ENCODE data around the gene NPR2. TPM values are rescaled to one million over a fixed set of nuclear protein-coding genes. Genes with fewer than 3 reads are reported as not detected.

Gene NPR2
- polyA plus RNA-seq, 1 of the 3 experiments (the other 2 are of a cell fraction): 13.5 TPM

DNA sequence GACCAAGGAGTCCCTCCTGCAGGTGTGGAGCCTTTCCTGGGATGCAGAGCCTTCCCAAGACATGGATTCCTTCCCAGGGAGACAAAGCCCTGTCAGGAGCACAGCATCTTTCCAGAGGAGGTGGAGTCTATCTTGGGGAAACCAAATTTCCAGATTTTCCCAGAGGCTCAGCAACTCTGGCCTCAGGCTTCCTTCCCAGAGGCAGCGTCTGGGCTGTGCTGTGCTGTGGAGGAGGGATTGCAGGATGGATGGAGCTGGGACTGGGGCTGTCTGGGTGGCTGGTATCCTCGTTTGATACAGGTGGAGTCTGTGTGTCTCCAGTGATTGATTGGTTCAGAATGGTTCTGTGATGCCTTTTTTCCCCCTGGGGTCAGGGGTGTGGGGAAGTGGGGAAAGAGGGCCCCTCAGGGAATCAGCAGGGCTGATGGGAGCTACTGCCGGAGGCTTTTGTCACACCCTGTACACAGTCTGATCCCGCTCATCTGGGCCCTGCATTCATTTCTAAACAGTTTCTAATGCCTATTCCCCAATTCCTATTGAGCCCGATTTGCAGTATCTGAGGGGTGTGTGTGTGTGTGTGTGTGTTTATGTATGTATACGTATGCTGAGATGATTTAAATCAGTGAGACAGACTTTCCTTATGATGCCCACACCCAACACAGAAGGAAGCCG is 62.8 kb downstream of the NPR2 start (continued):
- TF ChIP-seq, protein P1, sequence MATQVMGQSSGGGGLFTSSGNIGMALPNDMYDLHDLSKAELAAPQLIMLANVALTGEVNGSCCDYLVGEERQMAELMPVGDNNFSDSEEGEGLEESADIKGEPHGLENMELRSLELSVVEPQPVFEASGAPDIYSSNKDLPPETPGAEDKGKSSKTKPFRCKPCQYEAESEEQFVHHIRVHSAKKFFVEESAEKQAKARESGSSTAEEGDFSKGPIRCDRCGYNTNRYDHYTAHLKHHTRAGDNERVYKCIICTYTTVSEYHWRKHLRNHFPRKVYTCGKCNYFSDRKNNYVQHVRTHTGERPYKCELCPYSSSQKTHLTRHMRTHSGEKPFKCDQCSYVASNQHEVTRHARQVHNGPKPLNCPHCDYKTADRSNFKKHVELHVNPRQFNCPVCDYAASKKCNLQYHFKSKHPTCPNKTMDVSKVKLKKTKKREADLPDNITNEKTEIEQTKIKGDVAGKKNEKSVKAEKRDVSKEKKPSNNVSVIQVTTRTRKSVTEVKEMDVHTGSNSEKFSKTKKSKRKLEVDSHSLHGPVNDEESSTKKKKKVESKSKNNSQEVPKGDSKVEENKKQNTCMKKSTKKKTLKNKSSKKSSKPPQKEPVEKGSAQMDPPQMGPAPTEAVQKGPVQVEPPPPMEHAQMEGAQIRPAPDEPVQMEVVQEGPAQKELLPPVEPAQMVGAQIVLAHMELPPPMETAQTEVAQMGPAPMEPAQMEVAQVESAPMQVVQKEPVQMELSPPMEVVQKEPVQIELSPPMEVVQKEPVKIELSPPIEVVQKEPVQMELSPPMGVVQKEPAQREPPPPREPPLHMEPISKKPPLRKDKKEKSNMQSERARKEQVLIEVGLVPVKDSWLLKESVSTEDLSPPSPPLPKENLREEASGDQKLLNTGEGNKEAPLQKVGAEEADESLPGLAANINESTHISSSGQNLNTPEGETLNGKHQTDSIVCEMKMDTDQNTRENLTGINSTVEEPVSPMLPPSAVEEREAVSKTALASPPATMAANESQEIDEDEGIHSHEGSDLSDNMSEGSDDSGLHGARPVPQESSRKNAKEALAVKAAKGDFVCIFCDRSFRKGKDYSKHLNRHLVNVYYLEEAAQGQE (IDR thresholded peaks at IDR 0.05; ENCODE audit: low read depth, low read length): no peak
- no peak for TF ChIP-seq NFIC (IDR thresholded peaks at IDR 0.05; ENCODE audit: borderline replicate concordance)
- TF ChIP-seq, protein P2, sequence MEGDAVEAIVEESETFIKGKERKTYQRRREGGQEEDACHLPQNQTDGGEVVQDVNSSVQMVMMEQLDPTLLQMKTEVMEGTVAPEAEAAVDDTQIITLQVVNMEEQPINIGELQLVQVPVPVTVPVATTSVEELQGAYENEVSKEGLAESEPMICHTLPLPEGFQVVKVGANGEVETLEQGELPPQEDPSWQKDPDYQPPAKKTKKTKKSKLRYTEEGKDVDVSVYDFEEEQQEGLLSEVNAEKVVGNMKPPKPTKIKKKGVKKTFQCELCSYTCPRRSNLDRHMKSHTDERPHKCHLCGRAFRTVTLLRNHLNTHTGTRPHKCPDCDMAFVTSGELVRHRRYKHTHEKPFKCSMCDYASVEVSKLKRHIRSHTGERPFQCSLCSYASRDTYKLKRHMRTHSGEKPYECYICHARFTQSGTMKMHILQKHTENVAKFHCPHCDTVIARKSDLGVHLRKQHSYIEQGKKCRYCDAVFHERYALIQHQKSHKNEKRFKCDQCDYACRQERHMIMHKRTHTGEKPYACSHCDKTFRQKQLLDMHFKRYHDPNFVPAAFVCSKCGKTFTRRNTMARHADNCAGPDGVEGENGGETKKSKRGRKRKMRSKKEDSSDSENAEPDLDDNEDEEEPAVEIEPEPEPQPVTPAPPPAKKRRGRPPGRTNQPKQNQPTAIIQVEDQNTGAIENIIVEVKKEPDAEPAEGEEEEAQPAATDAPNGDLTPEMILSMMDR (IDR thresholded peaks at IDR 0.05): no peak

DNA sequence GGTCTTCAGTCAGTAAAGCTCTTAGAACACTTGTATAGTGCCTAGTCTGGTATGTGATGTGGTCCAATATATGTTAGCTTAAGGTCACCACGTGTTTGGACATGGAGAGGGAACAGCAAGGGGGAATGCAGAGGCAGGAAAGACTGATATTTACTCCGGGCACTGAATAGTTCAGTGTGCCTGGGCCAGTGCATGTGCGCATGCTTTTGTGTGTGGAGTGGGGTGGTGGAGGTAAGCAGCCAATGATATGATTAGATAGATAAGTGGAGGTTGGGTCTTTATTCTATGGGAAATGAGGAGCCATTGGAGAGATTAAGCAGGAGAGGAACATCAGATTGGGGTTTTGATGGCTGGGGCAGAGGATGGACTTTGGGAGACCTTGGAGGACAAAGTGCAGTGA is 64.8 kb downstream of the NPR2 start:
- ChIA-PET POLR2A (no interaction called here), CTCF (interaction anchor here (2.5 to 3.6 kb wide), 2 partner anchors 26 to 67 kb away, joined by 10 to 17 read pairs; no protein-coding TSS in a partner anchor)
- H2AFZ ChIP-seq (ENCODE audit: low read depth): no peak overlapping the region
- H3K9ac ChIP-seq: no peak overlapping the region
- no peaks in the 10 kb centered on the region for H3F3A ChIP-seq (replicated peaks; ENCODE audit: insufficient read depth)
- H3K36me3 ChIP-seq (replicated peaks in 1 of 2; ENCODE audit: control insufficient read depth in 1 of 2, insufficient read depth in 2 of 2, low read length in 1 of 2): no peaks in the 10 kb centered on the region
- H3K27me3 ChIP-seq (ENCODE audit: insufficient read depth): no peaks in the 10 kb centered on the region
- 55% methylated on average over 3 of the region's 3 CpGs for WGBS (ENCODE audit: low lambda C conversion rate)
- H3K4me3 ChIP-seq (ENCODE audit: low read depth in 2 of 2, low read length in 1 of 2): no peak overlapping the region
- H3K27ac ChIP-seq (ENCODE audit: low read depth in 2 of 2, low read length in 1 of 2): no peak overlapping the region
- H3K4me2 ChIP-seq: no peak overlapping the region
- H3K9me2 ChIP-seq: no peaks in the 10 kb centered on the region
- no peaks in the 10 kb centered on the region for H3K79me2 ChIP-seq (ENCODE audit: insufficient read depth)
- H4K20me1 ChIP-seq (ENCODE audit: insufficient read depth): no peaks in the 10 kb centered on the region
- H3K9me3 ChIP-seq: no peaks in the 10 kb centered on the region
- DNase-seq: no peak
- TF ChIP-seq NFIC (IDR thresholded peaks at IDR 0.05; ENCODE audit: borderline replicate concordance): no peak
- peaks cover 0 to 9% of the 10 kb centered on the region in 2 experiments; a peak in 1 of 4 replicates for H3K4me1 ChIP-seq (ENCODE audit: control insufficient read depth in 1 of 2, insufficient read depth in 2 of 2, low read depth in 1 of 2, low read length in 1 of 2)

DNA sequence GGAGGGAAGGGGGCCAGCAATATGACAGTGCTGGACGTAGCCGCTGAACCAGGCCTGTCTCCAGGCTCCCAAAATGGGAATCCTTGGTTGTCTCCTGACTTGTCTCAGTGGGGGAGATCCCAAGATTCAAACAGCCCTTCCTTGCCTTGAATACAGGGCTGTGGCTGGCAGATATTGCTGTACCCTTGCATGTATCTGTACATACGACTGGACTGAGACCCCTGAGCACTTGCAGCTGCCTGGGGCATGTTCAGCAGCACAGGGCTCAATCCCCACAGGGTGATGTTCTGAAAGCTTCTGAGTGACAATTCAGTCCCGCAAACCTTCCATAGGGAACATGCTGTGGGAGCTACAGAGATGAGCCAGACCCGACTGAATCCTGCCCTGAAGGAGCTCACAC is 65.5 kb downstream of the NPR2 start:
- Histone ChIP-seq H3K27me3 (ENCODE audit: insufficient read depth) (no peaks in the 10 kb centered on the region), H3K27ac (ENCODE audit: low read depth in 2 of 2, low read length in 1 of 2) (no peak overlapping the region), H2AFZ (ENCODE audit: low read depth) (no peak overlapping the region), H3K79me2 (ENCODE audit: insufficient read depth) (no peaks in the 10 kb centered on the region), H3K9me2 (no peaks in the 10 kb centered on the region), H3F3A (replicated peaks; ENCODE audit: insufficient read depth) (no peaks in the 10 kb centered on the region), H4K20me1 (ENCODE audit: insufficient read depth) (no peaks in the 10 kb centered on the region), H3K36me3 (replicated peaks in 1 of 2; ENCODE audit: control insufficient read depth in 1 of 2, insufficient read depth in 2 of 2, low read length in 1 of 2) (no peaks in the 10 kb centered on the region), H3K4me2 (no peak overlapping the region), H3K4me1 (ENCODE audit: control insufficient read depth in 1 of 2, insufficient read depth in 2 of 2, low read depth in 1 of 2, low read length in 1 of 2) (peaks cover 0 to 9% of the 10 kb centered on the region in 2 experiments; a peak in 1 of 4 replicates), H3K4me3 (ENCODE audit: low read depth in 2 of 2, low read length in 1 of 2) (no peak overlapping the region), H3K9ac (no peak overlapping the region), H3K9me3 (no peaks in the 10 kb centered on the region)
- POLR2A ChIA-PET: no interaction called here
- CTCF ChIA-PET: interaction anchor here (1.7 to 3.6 kb wide), 3 partner anchors 10 to 67 kb away, joined by 6 to 17 read pairs (median 10); no protein-coding TSS in a partner anchor
- WGBS (ENCODE audit: low lambda C conversion rate): 57% methylated on average over 4 of the region's 5 CpGs
- no peak for DNase-seq
- TF ChIP-seq FOXM1 (IDR thresholded peaks at IDR 0.05; ENCODE audit: low read depth) (no peak), NFIC (IDR thresholded peaks at IDR 0.05; ENCODE audit: borderline replicate concordance) (no peak), EP300 (IDR thresholded peaks at IDR 0.05; ENCODE audit: borderline replicate concordance in 1 of 2, low read depth in 1 of 2, low read length in 1 of 2) (no peak), MXI1 (IDR thresholded peaks at IDR 0.05; ENCODE audit: low read depth, low read length) (no peak), EZH2phosphoT487 (IDR thresholded peaks at IDR 0.05; ENCODE audit: borderline replicate concordance, low read depth) (no peak), POLR2AphosphoS5 (IDR thresholded peaks at IDR 0.05; ENCODE audit: low read depth, low read length) (no peak)
- TF ChIP-seq, protein P3, sequence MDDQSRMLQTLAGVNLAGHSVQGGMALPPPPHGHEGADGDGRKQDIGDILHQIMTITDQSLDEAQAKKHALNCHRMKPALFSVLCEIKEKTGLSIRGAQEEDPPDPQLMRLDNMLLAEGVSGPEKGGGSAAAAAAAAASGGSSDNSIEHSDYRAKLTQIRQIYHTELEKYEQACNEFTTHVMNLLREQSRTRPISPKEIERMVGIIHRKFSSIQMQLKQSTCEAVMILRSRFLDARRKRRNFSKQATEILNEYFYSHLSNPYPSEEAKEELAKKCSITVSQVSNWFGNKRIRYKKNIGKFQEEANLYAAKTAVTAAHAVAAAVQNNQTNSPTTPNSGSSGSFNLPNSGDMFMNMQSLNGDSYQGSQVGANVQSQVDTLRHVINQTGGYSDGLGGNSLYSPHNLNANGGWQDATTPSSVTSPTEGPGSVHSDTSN (IDR thresholded peaks at IDR 0.05): no peak
- TF ChIP-seq, protein P4, sequence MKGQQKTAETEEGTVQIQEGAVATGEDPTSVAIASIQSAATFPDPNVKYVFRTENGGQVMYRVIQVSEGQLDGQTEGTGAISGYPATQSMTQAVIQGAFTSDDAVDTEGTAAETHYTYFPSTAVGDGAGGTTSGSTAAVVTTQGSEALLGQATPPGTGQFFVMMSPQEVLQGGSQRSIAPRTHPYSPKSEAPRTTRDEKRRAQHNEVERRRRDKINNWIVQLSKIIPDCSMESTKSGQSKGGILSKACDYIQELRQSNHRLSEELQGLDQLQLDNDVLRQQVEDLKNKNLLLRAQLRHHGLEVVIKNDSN (IDR thresholded peaks at IDR 0.05; ENCODE audit: borderline replicate concordance, low read depth): no peak
- TF ChIP-seq, protein P5, sequence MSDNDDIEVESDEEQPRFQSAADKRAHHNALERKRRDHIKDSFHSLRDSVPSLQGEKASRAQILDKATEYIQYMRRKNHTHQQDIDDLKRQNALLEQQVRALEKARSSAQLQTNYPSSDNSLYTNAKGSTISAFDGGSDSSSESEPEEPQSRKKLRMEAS (IDR thresholded peaks at IDR 0.05; ENCODE audit: low read depth): no peak
- TF ChIP-seq, protein P1 (IDR thresholded peaks at IDR 0.05; ENCODE audit: low read depth, low read length): no peak

Measured in SK-N-SH (cell line).